GM19452 (cell line): ENCODE measurements around the gene AK1.

Experiments used
- ATAC-seq: cut with Tn5 transposase; IDR thresholded peaks from one replicate; pipeline ENCODE4 v1.9.1; 2021; ENCODE audit not compliant: unreplicated experiment

The AK1 gene

GRCh38 chr9:127869310-127870152, 7.9 kb downstream of the AK1 start:
- no peak for ATAC-seq

- ATAC-seq, result no peak
Observed at GRCh38 chr9:127868278-127868902, 9.1 kb downstream of the AK1 start.

- no peak for ATAC-seq
Observed at GRCh38 chr9:127867356-127868277, 9.9 kb downstream of the AK1 start.

- no peak for ATAC-seq
Observed at GRCh38 chr9:127866535-127866934, 10.9 kb downstream of the AK1 start.

- ATAC-seq, result no peak
Observed at GRCh38 chr9:127865645-127866464, 11.6 kb downstream of the AK1 start.

- no peak for ATAC-seq
Observed at GRCh38 chr9:127863191-127863621, 14.3 kb downstream of the AK1 start.

- ATAC-seq, result no peak
Observed at GRCh38 chr9:127862075-127863011, 15.1 kb downstream of the AK1 start.

GRCh38 chr9:127860779-127861178, 16.7 kb downstream of the AK1 start:
- ATAC-seq, result no peak

GRCh38 chr9:127860260-127860659, 17.2 kb downstream of the AK1 start:
- no peak for ATAC-seq

- no peak for ATAC-seq
Observed at GRCh38 chr9:127858041-127858512, 19.4 kb downstream of the AK1 start.

- ATAC-seq, result no peak
Observed at GRCh38 chr9:127857278-127857677, 20.2 kb downstream of the AK1 start.

GRCh38 chr9:127856729-127857116, 20.8 kb downstream of the AK1 start:
- no peak for ATAC-seq

- no peak for ATAC-seq
Observed at GRCh38 chr9:127856094-127856728, 21.3 kb downstream of the AK1 start.

- ATAC-seq, result no peak
Observed at GRCh38 chr9:127855522-127855921, 22.0 kb downstream of the AK1 start.

GRCh38 chr9:127854960-127855359, 22.5 kb downstream of the AK1 start:
- no peak for ATAC-seq

GRCh38 chr9:127854184-127854806, 23.2 kb downstream of the AK1 start, which contains the start of gene ENG:
Gene ENG (minus strand): TSS chr9:127854658. CDS start chr9:127854355, 303 bp downstream.
- ATAC-seq, result no peak

GRCh38 chr9:127853312-127854183, 23.9 kb downstream of the AK1 start:
- no peak for ATAC-seq
